CD4-positive, alpha-beta T cell treated with Interleukin-10 for 1 hour (primary cell): ENCODE results near the gene RNF223.
A peak's percentile ranks its signal among the peaks of the same experiment; 100 is the strongest.
"Not testable (repeated sequence)": the region's sequence is repeated elsewhere in the genome, so short reads cannot be mapped to it uniquely, and the experiment has no call there.

Source experiments
- DNase-seq: peaks from one replicate; pipeline ENCODE4 v3.0.0-alpha.2; 2020

The RNF223 gene

GRCh38 chr1:1069711-1070676 is 4.1 kb downstream of the RNF223 start:
- DNase-seq = no peak

DNA sequence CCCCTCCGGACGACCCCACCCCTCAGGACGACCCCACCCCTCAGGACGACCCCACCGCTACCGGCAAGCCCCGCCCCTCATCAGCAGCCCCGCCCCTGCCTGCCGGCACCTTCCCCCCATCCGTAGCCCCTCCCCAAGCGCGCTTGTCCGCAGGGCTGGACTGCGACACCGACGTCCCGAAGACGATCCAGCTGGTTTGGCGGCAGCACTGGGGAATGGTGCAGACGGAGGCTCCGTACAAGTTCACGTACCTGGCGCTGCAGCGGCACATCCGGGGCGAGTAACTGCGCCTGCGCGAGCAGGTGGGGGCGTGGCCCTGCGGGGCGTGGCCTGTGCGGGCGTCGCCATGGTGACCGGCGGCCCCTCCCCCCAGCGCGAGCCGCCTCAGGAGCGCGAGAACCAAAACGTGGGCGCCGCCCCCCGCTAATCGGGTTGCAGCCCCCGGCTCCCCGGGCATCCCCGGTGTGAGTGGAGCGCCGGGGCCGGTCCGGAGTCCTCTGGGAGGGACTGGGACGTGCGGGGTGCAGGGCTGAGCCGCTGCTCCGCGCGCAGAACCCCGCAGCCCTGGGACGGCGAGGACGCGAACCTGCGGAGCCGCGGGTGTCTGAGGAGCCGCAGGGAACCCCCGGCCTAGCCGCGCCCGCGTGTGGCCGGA is 4.9 kb downstream of the RNF223 start:
- peak; percentile 91 for DNase-seq

- DNase-seq = peak; percentile 72
Measured at GRCh38 chr1:1068517-1069055, 5.5 kb downstream of the RNF223 start.

DNA sequence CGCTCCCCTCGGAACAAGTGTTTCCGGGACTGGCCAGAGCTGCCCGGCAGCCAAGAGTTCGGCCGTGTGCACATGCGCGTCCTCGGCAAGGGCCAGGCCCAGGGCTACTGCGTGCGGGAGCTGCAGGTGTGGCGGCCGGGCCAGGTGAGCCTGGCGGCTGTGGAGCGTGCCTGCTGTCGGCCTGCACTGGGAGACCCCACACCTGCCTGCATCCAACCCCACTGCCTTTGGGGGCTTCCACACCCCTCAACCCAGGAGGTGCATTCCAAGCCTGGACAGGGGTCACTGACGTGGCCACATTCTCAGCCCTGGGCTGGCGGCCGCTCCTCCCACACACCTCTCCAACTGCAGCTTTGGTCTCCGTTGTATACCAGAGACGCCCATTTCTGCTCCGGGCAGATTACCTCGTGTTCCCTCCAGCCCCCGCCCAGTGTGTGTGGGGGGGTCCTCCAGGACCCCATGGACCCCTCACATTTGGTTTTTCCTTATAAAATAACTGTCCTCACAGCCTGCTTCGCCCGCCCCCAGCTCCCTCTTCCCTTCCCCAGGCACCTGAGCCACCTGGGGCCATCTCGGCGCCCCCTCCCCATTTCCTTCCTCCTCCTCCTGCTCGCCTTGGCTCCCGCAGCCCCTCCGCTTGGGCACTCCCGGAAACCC is 6.1 kb downstream of the RNF223 start:
- DNase-seq = no peak

- DNase-seq = no peak
Measured at GRCh38 chr1:1067284-1067859, 6.7 kb downstream of the RNF223 start.

GRCh38 chr1:1066403-1067283 is 7.5 kb downstream of the RNF223 start:
- no peak for DNase-seq

- not testable (repeated sequence) for DNase-seq
Measured at GRCh38 chr1:1065940-1066304, 8.2 kb downstream of the RNF223 start.

DNA sequence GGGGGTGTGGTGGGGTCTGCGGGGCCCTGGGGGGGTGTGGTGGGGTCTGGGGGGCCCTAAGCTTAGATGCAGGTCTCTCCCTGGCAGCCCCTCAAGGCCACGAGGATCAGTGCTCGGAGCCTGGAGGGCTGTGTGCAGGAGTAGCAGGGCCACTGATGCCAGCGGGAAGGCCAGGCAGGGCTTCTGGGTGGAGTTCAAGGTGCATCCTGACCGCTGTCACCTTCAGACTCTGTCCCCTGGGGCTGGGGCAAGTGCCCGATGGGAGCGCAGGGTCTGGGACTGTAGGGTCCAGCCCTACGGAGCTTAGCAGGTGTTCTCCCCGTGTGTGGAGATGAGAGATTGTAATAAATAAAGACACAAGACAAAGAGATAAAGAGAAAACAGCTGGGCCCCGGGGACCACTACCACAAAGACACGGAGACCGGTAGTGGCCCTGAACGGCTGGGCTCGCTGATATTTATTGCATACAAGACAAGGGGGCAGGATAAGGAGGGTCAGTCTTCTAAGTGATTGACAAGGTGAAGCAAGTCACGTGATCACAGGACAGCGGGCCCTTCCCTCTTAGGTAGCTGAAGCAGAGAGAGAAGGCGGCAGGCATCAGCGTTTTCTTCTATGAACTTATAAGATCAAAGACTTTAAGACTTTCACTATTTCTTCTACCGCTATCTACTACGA is 8.7 kb downstream of the RNF223 start:
- DNase-seq = no peak

DNA sequence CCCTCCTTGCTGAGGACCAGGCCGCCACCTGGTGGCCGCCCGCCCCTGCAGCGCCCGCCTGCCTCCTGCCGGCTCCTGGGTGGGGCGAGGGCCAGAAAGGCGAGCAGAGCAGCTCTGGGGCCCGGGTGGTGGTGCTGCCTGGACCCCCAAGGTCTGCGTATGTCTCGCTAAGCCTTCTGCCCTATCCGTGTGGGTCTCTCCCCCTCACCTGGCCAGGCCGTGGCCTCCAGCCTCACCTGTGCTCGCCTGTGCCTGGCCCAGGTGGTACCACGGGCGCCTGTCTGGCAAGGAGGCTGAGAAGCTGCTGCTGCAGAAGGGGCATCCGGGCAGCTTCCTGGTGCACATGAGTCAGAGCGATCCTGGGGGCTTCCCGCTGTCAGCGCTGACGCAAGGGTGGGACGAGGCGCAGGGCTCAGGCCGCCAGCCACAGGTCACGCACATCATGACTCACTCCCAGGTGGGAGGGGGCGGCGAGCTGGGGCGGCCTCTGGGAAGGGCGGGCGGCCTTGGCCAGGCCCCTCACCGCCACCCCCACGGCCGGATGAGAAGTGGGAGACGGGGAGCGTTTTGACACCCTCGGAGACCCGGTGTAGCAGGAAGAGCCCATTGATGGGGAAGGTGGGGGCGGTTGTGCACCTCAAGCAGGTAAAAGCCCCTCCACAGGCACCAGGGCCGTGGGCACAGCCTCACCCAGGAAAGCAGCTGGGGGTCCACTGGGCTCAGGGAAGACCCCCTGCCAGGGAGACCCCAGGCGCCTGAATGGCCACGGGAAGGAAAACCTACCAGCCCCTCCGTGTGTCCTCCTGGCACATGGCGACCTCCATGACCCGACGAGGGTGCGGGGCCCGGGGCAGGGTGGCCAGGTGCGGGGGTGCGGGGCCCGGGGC is 9.9 kb downstream of the RNF223 start:
- DNase-seq = peak; percentile 79

- DNase-seq = no peak
Measured at GRCh38 chr1:1063261-1063944, 10.7 kb downstream of the RNF223 start.

DNA sequence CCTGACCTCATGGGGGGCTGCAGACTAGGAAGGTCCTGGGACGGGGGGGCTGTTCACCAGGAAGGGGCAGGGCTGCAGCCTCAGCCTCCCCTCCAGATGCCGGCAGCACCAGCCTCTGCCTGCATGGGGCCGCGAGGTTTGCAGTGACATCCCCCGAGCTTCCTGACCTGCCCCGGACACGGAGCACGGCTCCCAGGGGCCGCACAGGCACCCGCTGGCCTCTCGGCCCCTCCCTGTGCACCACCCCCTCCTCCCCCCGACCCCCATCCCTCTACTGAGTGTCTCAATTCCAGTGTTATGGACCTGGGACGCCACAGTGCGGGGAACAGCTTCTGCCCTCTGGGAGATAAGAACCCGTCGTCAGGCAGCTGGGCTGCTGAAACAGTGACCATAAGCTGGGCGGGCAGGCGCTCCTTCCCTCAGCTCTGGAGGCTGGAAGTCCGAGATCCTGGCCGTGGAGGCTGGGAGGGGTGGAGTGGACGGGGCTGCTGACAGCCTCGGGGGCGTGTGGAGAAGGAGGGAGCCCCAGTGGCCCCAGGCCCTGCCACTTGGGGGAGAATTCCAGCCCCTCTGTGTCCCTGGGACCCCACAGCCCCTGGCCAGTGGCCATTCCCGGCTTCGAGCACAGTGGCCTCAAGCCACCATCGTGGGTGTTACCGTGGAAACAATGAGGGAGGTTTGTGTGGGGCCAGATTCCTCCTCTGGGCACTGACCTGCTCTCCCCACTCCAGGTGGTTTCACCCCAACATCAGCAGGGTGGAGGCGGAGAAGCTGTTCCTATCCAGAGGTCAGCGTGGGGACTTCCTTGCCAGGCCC is 11.6 kb downstream of the RNF223 start:
- no peak for DNase-seq

GRCh38 chr1:1061682-1062345 is 12.3 kb downstream of the RNF223 start:
- DNase-seq = no peak

GRCh38 chr1:1060281-1061000 is 13.7 kb downstream of the RNF223 start:
- no peak for DNase-seq

GRCh38 chr1:1059494-1060280 is 14.4 kb downstream of the RNF223 start:
- peak; percentile 91 for DNase-seq

DNA sequence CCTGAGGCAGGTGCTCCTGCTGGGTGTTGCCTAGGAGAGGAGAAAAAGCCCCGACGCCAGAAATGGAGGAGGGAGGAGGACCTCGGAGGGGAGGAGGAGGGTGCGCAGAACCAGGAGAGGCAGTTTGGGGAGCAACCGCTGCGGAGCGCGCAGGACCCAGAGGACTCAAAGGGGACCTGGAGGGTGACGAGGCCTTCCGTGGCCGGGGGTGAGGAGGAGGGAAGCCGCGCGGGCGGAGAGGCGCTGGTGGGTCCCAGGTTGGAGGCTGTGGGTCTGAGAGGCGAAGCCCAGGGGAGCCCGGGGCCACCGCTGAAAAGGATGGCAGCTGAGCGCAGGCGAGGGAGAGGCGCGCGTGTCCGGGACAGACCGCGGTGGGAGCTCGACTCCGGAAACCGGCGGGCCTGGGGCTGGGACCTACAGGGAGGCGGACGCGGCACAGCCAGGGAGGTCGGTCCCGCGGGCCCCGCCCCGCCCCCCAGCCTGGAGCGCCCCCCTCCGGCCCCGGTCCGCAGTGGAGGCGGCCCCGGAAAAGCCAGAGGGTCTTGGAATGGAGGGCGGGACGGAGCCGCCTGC is 15.1 kb downstream of the RNF223 start:
- DNase-seq = no peak
